GM21619 (cell line): ENCODE measurements around the gene UBE2I.
A peak's percentile ranks its signal among the peaks of the same experiment; 100 is the strongest.
"Not testable (repeated sequence)": the region's sequence is repeated elsewhere in the genome, so short reads cannot be mapped to it uniquely, and the experiment has no call there.

Experiments
- ATAC-seq: cut with Tn5 transposase; IDR thresholded peaks from one replicate; pipeline ENCODE4 v1.9.1; 2021; ENCODE audit not compliant: unreplicated experiment

UBE2I gene

DNA sequence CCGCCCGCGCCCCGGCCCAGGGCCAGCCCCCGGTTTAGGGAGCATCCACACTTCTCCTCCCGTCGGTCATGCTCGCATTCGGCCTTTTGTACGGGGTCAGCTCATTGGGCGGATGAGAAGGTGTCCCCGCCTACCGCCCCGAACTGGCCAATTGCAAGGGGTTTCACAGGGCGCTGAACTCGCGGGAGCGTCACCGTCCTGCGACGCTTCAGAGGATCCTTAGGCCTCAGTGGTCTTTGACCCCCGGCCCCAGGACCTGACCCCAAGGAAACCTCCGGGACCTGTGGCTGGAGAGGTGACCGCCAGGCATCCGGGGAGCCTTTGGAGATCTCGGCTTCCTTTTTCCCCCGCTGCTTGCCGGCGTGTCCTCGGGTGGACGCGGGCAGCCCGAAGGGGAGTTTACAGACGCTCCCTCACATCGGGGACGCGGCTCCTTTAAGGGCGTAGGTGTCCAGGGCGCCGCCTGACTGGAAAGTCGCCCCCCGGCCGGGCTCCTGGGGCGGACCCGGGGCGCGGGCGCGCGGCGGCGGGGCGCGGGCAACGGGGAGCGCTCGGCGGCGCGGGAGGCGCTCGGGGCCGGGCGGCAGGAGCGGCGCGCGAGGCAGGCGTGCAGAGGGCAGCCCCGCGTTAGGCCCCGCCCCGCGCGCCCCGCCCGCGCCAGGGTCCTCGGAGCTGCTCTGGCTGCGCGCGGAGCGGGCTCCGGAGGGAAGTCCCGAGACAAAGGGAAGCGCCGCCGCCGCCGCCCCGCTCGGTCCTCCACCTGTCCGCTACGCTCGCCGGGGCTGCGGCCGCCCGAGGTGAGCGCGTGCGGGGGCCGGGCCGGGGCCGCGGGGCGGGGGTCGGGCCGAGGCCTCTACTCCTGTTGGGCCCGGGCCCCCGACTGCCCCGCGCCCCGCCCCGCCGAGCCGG, at the start of gene UBE2I:
Gene UBE2I, plus strand, starts transcription at position 660 of the 909 bp plus-strand sequence. CDS start 4,395 bp downstream, outside the sequence.
- ATAC-seq, result peak; percentile 47

DNA sequence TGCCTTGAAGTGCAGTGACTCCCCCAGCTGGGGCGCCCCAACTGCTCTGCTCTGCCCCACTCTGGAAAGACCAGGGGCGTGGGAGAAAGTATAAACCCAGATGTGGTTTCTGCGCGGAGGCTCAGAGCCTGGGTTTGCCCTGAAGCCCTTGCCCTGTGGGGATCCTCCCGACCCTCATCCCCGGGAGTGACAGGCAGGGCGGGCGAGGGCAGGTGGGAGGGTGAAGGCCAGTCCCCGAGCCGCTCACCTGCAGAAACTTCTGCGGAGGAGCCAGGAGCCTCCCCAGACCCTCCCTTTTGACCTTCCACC, 49.7 kb upstream of the UBE2I start:
- no peak for ATAC-seq

DNA sequence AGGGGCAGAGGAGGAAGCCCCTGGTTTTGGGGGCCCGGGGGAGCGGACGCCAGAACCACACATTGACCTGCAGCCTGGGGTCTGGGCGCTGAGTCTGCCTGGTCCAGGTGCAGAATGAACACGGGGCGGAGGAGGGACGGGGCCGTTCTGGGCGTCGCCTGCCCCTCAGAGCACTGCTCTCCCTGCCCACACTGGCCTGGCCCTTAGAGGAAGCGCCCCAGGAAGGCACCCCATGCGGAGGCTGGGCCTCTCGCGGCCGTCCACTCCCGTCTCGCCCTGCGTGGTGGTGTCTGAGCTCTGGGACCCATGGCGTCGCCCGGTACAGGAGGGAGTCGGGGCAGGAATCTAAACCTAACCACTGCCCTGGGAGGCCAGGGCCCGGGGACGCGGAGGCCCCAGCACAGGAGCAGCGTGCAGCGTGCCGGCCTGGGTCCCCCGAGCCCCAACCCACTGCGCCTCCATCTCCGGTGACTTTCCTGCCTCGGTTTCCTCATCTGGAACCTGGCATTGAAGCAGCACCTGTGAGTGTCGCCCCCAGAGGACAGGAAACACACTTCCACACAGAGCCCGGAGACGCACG, 49.2 kb upstream of the UBE2I start:
- no peak for ATAC-seq

DNA sequence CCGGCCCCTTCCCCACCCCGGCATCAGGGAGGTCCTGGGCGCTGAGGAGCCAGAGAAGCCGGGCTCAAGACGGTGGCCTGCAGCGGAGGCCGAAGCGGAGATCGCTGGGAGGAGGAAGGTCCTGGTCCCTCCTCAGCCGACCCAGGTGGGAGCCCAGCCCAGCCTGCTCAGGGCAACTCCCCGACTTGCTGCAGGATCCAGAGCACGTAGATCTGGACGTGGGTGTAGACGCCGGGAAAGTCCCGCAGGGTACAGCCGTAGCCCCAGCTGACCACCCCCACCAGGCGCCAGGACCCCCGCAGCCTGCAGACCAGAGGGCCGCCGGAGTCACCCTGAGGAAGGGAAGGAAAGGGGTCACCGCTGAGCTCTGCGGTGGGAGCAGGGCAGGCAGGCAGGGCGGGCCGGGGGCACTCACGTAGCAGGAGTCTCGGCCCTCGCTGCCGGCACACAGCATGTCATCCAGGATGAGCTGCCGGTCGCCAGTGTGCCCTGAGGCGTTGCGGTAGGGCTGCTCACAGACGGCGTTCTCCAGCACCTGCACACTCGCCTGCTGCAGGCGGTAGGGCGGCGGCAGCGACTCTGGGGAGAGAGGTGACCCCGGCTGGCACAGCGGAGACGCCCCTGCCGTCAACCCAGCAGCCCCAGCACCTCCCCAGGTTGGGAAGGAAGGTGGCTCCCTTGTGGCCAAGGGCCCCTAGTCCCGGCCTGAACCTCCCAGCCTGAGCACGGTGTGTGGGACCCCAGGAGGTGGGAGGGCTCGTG, 48.1 kb upstream of the UBE2I start:
- ATAC-seq, result no peak

DNA sequence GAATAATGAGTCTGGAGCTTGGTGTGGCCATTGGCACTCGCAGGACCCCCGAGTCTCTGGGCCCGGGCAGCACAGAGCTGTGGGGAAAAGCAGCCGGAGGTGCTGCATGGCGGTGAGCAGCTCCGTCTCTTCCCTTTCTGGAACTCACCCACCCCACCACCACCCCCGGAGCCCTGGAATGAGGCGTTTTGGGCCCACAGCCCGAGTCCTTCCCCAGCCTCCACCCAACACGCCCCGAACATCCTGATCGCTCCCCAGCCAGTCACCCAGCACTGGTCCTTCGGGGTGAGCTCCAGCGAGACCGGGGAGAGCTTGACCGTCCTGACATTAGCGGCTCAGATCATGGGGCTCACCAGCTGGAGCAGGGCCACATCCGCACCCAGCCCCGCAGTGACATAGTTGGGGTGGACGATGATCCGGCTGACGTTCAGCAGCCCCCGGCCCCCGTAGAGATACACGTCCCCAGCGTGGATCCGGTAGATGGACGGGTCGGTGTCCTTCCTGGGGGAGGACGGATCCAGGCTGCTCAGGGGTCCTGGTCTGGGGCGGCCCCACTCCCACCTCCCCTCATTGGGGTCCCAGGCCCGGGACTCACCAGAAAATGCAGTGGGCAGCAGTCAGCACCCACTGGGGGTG, 47.1 kb upstream of the UBE2I start:
- ATAC-seq, result no peak

DNA sequence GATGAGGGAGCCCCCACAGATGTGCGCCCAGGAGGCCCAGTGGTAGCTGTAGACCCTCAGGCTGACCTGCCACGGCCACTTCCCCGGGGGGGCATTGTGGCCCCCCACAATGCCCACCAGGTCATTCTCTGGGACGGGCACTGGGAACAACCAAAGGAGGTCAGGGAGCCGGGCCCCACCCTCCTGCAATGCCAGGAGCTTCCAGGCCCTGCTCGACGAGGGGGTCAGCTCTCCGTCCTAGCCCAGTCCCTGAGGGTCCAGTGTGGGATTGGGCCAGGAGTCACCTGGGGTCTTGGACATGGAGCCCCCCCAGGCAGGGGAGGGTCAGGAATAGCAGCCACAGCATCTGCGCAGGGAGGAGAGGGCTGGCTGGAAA, 46.6 kb upstream of the UBE2I start:
- no peak for ATAC-seq

DNA sequence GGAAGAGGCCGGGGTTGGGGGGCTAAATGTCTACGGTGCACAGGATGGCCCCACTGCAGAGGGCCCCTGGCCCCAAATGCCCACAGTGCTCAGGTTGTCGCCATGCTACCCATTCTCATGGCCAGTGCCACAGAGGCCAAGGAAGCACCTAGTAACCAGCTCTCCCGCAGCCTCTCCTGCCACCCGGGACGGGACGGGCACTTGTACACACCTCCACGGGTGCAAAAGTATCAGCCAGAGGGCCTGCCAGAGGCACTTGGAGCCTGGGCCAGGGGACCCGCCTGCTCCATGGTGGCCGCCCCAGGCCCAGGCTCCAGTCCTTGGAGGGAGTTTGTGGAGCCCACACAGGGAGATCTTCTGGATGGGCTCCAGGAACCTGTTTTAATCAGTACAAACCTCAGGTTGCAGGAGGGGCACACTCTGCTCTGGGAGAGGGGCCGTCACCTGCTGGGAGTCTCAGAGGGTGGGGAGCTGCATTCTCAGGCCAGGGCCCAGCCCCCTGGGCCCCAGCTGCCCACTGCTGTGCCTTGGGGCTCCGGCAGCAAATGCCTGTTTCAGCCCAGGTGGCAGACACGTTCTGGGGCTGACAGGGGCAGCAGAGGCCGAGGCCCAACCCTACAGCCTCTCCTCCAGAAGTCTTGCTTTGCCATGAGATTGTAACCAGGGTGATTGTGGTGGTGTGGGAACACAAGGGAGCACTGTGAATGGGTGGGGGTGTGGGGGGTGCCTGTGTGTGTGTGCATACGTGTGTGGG, 45.7 kb upstream of the UBE2I start:
- ATAC-seq, result no peak

DNA sequence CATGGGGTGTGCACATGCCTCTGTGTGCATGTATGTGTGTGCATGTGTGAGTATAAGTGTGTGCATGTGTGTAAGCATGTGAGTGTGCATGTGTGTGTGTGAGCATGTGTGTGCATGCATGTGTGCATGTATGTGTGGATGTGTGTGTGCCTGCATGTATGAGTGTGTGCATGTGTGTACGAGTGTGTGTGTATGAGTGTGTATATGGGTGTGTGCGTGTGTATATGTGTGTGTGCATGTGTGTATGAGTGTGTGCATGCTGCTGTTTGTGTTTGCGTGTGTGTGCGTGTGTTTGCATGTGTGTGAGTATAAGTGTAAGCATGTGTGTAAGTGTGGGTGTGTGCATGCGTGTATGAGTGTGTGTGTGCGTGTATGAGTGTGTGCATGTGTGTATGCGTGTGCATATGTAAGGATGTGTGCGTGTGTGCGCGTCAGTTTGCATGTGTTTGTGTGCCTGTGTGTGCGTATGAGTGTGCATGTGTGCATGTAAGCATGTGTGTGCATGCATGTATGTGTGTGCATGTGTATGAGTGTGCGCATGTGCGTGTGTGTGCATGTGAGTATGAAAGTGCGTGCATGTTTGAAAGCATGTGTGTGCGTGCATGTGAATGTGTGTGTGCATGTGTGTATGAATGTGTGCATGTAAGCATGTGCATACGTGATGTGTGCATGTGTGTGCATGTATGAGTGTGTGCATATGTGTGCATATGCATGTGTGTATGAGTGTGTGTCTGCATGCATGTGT, 44.9 kb upstream of the UBE2I start:
- ATAC-seq, result no peak

DNA sequence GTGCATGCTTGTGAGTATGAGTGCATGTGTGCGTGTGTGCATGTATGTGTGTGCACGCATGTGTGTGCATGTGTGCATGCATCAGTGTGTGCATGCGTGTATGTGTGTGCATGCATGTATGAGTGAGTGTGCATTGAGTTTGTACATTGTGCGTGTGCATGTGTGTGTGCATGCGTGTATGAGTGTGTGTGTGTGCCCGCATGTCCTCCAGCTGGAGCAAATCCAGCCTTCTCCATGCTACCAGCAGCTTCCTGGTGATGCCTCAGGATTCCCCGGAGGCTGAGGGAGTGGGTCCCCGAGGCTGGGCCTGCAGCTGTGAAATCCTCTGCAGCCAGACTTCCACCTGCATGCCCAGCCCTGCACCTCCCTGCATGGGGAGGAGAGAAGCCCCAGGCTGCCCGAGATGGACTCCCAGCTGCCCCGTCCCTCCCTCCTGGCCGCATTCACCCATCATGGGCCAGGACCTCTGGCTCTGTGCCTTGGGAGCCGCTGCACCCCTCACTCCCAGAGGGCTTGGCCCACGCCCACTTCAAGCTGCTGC, 44.3 kb upstream of the UBE2I start:
- no peak for ATAC-seq

DNA sequence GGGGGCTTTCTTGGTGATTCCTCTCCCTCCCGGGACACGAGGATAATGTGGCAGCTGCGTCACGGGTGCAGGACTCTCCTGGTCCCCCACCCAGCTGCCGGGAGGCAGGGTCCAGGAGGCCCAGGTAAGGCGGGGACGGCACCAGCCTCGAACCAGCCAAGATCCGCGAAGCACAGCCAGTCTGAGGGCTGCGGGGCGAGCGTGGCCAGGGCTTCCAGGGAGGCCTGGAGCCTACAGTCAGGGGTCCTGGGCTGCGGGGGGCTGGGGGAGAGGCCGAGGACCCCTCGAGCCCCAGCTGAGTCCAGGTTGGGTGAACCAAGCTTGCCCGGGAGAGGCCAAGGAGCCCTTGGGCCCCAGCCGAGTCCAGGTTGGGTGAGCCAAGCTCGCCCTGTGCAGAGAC, 43.6 kb upstream of the UBE2I start:
- ATAC-seq, result no peak

DNA sequence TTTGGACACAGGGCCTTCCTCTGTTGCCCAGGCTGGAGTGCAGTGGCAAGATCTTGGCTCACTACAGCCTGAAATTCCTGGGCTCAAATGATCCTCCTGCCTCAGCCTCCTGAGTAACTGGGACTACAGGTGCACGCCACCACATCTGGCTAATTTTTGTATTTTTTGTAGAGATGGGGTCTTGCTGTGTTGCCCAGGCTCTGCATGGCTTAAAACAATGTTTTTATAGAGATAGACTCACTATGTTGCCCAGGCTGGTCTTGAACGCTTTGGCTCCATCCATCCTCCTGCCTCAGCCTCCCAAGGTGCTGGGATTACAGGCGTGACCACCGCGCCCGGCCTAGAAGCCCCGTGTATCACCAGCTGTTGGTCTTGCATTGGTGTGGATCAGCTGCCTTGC, 40.0 kb upstream of the UBE2I start:
- not testable (repeated sequence) for ATAC-seq

DNA sequence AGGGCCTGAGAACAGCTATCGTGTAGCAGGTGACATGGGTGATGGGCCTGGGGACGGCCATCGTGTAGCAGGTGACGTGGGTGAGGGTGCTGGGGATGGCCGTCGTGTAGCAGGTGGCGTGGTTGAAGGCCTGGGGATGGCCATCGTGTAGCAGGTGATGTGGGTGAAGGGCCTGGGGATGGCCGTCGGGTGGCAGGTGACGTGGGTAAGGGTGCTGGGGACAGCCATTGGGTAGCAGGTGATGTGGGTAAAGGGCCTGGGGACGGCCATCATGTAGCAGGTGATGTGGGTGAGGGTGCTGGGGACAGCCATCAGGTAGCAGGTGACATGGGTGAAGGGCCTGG, 38.1 kb upstream of the UBE2I start:
- no peak for ATAC-seq

DNA sequence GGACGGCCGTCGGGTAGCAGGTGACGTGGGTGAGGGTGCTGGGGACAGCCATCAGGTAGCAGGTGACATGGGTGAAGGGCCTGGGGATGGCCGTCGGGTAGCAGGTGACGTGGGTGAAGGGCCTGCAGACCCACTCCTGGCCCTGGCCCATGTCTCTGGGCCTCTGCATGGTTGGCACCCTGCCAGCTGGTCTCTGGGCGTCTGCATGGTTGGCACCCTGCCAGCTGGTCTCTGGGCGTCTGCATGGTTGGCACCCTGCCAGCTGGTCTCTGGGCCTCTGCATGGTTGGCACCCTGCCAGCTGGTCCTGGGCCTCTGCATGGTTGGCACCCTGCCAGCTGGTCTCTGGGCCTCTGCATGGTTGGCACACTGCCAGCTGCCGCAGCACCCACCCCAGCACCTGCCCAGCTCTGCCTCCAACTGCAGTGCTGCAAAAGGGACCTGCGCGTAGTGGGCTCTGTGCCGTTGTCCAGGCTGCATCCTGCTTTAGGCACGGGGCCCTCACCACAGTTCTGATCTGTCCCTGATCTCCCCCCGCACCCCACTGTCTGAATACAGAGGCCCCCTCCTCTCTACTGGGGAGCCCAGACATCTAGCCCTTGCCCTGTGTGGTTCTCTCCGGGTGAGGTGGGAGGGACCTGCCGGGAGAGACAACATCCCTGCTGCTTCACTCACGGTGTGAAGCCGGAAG, 37.6 kb upstream of the UBE2I start:
- not testable (repeated sequence) for ATAC-seq

DNA sequence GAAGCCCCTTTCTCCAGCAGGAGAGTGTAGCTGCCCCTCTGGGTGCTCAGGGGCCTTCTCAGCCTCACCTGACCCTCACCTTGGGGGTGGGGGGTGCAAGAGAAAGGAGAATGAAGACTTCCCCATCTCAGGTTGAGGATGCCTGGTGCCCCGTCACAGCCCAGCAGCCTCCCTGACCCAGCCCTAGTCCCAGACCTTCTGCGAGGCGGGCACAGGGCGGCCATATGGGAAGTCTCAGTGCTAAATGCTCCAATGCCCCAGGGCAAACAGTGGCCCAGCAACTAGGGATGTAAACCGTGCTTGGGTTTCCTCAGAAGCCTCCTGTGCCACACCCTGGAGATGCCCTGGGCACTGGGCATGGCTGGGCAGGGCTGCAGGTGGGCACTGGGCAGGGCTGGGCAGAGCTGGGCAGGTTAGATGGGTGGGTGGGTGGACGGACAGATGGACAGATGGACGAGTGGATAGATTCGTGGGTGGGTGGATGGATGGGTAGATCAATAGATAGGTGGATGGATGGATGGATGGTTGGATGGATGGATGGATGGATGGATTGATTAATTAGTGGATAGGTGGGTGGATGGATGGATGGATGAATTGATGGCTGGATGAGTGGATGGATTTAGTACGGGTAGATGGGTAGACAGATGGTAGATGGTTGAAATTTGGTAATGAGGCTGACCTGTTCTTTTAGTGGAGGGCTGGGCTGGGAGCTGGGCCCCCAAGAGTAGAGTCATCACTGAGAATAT, 36.8 kb upstream of the UBE2I start:
- no peak for ATAC-seq

DNA sequence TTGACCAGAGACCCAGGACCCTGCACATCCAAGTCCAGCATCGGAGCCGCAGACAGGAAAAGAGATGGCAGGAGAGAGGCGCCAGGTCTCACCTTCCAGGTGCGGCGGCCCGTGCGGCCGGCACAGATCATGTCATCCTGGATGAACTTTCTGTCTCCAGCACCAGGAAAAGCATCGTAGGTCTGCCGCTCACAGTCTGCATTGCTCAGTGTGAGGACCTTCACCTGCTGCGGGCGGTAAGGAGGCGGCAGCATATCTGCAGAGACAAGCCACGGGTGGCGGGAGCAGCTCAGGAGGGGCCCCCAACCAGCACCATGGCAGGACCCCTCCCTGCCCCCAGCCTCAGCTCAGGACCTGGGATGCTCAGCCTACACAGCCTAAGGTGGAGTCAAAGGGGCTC, 35.6 kb upstream of the UBE2I start:
- no peak for ATAC-seq

DNA sequence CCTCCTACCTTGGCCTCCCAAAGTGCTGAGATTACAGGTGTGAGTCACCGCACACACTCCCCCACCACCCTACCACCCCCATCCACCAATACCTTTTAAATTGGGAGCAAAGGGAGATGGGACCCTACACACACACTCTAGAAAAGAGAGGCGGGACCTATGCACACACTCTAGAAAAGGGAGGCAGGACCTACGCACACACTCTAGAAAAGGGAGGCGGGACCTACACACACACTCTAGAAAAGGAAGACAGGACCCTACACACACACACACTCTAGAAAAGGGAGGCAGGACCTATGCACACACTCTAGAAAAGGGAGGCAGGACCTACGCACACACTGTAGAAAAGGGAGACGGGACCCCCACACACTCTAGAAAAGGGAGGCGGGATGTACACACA, 34.7 kb upstream of the UBE2I start:
- ATAC-seq, result no peak

DNA sequence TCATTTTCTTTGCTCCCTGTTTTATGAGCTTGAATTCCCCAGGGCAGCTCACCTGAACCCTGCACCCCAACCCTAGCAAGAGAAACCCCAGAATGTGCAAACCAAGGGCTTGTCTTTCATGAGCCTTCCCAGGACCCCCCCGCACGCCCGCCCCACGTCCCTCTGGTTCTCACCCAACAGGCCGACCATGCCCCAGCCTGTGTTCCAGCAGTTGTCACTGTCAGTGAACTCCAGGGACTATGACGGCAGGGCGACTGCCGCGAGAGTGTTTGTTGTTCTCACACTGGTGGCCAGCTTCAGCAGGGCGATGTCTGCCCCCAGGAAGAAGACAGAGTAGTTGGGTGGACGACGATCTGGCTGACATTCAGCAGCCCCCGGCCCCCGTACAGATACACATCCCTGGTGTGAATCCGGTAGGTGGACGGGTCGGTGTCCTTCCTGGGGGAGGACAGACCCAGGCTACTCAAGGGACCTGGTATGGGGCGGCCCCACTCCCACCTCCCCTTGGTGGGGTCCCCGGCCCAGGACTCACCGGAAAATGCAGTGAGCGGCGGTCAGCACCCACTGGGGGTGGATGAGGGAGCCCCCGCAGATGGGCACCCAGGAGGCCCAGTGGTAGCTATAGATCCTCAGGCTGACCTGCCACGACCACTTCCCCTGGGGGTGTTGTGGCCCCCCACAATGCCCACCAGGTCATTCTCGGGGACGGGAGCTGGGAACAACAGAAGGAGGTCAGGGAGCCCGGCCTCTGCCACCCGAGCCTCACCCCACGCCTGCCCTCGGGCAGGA, 33.5 kb upstream of the UBE2I start:
- ATAC-seq, result no peak

DNA sequence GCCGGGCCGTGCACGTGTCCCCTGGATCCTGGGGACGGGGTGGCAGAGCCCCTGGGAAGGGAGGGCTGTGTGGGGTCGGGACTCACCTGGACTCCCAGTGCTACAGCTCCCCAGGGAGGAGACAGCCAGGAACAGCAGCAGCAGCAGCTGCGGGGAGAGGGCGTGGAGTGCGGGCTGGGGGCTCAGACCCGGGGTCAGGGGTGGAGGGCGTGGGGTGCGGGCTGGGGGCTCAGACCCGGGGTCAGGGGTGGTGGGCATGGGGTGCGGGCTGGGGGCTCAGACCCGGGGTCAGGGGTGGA, 32.9 kb upstream of the UBE2I start:
- ATAC-seq, result no peak
